ENCODE data around the gene PDIA3.

Gene PDIA3

DNA sequence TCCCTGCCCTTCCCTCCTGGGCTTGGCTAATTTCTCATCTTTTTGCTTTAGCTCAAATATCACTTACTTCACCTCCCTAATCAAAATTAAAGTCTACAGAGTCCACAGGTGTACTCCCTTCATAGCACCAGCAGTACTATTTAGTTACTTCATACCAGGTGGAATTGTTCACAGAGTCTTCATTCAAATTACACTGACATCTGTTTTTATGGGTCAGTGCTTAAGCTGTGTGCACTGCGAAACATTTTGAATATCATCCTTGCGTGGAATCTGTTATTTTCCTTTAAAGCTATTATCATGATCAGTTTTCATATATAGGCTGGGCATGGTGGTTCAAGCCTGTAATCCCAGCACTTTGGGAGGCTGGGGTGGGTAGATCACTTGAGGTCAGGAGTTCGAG, 43.2 kb downstream of the PDIA3 start:
- H3K4me3 ChIP-seq (replicated peaks; ENCODE audit: low read depth, low read length) = no peak overlapping the region
- H3K36me3 ChIP-seq (ENCODE audit: control insufficient read depth, insufficient read depth, low read length) = peaks cover 6% of the 10 kb centered on the region
- H3K27me3 ChIP-seq (replicated peaks; ENCODE audit: control insufficient read depth, insufficient read depth, low read length) = no peaks in the 10 kb centered on the region
- peak; percentile 57 for DNase-seq (ENCODE audit: extremely low read depth, insufficient read length)
- TF ChIP-seq CTCF (IDR thresholded peaks at IDR 0.05; ENCODE audit: insufficient read depth, low read length, poor library complexity, severe bottlenecking) = no peak

GRCh38 chr15:43791993-43792760, 45.9 kb downstream of the PDIA3 start, which contains the start of gene SERF2:
Gene SERF2, plus strand, starts transcription at chr15:43792320. Its CDS starts 57 bp downstream, at chr15:43792377.
- peak; percentile 100 for DNase-seq (ENCODE audit: extremely low read depth, insufficient read length)
- TF ChIP-seq CTCF (IDR thresholded peaks at IDR 0.05; ENCODE audit: insufficient read depth, low read length, poor library complexity, severe bottlenecking) = no peak
- Histone ChIP-seq H3K36me3 (ENCODE audit: control insufficient read depth, insufficient read depth, low read length) (peaks cover 16% of the 10 kb centered on the region), H3K27me3 (replicated peaks; ENCODE audit: control insufficient read depth, insufficient read depth, low read length) (no peaks in the 10 kb centered on the region), H3K4me3 (replicated peaks; ENCODE audit: low read depth, low read length) (peak within 1 kb of the TSS; percentile 98)

- no peak for DNase-seq (ENCODE audit: extremely low read depth, insufficient read length)
Measured at GRCh38 chr15:43792761-43793476, 46.7 kb downstream of the PDIA3 start.

DNA sequence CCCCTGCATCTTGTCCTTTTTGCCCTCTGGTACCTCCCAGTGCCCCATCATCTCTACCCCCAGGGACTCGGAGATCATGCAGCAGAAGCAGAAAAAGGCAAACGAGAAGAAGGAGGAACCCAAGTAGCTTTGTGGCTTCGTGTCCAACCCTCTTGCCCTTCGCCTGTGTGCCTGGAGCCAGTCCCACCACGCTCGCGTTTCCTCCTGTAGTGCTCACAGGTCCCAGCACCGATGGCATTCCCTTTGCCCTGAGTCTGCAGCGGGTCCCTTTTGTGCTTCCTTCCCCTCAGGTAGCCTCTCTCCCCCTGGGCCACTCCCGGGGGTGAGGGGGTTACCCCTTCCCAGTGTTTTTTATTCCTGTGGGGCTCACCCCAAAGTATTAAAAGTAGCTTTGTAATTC, 47.4 kb downstream of the PDIA3 start:
- no peak for DNase-seq (ENCODE audit: extremely low read depth, insufficient read length)
- Histone ChIP-seq H3K36me3 (ENCODE audit: control insufficient read depth, insufficient read depth, low read length) (peaks cover 16% of the 10 kb centered on the region), H3K4me3 (replicated peaks; ENCODE audit: low read depth, low read length) (peak overlapping the region; percentile 98), H3K27me3 (replicated peaks; ENCODE audit: control insufficient read depth, insufficient read depth, low read length) (no peaks in the 10 kb centered on the region)
- no peak for TF ChIP-seq CTCF (IDR thresholded peaks at IDR 0.05; ENCODE audit: insufficient read depth, low read length, poor library complexity, severe bottlenecking)

More at GRCh38 chr15:43792761-43793476, 46.7 kb downstream of the PDIA3 start:
- no peak for TF ChIP-seq CTCF (IDR thresholded peaks at IDR 0.05; ENCODE audit: insufficient read depth, low read length, poor library complexity, severe bottlenecking)
- Histone ChIP-seq H3K4me3 (replicated peaks; ENCODE audit: low read depth, low read length) (peak overlapping the region; percentile 98), H3K36me3 (ENCODE audit: control insufficient read depth, insufficient read depth, low read length) (peaks cover 16% of the 10 kb centered on the region), H3K27me3 (replicated peaks; ENCODE audit: control insufficient read depth, insufficient read depth, low read length) (no peaks in the 10 kb centered on the region)

GRCh38 chr15:43794269-43795037, 48.2 kb downstream of the PDIA3 start:
- Histone ChIP-seq H3K36me3 (ENCODE audit: control insufficient read depth, insufficient read depth, low read length) (peaks cover 18% of the 10 kb centered on the region), H3K4me3 (replicated peaks; ENCODE audit: low read depth, low read length) (no peak overlapping the region)

More at GRCh38 chr15:43794269-43795037, 48.2 kb downstream of the PDIA3 start:
- no peak for DNase-seq (ENCODE audit: extremely low read depth, insufficient read length)
- H3K27me3 ChIP-seq (replicated peaks; ENCODE audit: control insufficient read depth, insufficient read depth, low read length) = no peaks in the 10 kb centered on the region
- no peak for TF ChIP-seq CTCF (IDR thresholded peaks at IDR 0.05; ENCODE audit: insufficient read depth, low read length, poor library complexity, severe bottlenecking)

All from GM06990 (cell line).